Stimulated activated CD4-positive, alpha-beta T cell treated with anti-CD3 and anti-CD28 coated beads, Interleukin-4, amount 100 ng/mL, for 1 hour (primary cell): ENCODE results near the gene OR5V1.
"Not testable (repeated sequence)": the region's sequence is repeated elsewhere in the genome, so short reads cannot be mapped to it uniquely, and the experiment has no call there.

Experiments used
- DNase-seq: peaks from one replicate; pipeline ENCODE4 v3.0.0-alpha.2; 2020

Gene OR5V1

GRCh38 chr6:29368765-29369164 lies at the start of gene OR5V1:
TSS of gene OR5V1 (minus strand) at chr6:29368865. CDS start at chr6:29356195, 12,670 bp downstream.
- no peak for DNase-seq

- no peak for DNase-seq
Measured at GRCh38 chr6:29414588-29414987, 45.9 kb upstream of the OR5V1 start, which contains the start of gene OR12D1. TSS of gene OR12D1 (plus strand) at chr6:29414928.

DNA sequence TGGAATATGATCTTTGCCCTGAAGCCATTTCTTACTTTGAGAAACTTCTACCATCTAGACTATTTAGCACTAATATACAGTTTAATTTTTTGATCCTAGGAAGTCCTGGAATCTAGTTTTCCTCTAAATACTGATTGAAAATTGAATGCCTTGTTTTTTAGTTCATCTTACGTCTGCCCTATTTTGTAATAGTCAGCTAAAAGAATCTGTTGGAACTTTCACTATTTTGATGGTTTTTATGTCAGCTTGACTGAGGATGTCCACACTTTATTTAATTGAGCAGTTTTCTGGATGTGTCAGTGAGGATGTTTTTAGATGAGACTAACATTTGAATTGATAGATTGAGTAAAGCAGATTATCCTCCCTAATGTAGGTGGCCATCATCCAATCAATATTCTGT lies 35.1 kb upstream of the OR5V1 start:
- DNase-seq = no peak

- no peak for DNase-seq
Measured at GRCh38 chr6:29399525-29399924, 30.9 kb upstream of the OR5V1 start.

GRCh38 chr6:29395331-29395730 lies 26.7 kb upstream of the OR5V1 start, which contains the start of gene OR12D2:
TSS of gene OR12D2 (plus strand) at chr6:29395631. CDS start at chr6:29396700, 1,069 bp downstream.
- DNase-seq = no peak

DNA sequence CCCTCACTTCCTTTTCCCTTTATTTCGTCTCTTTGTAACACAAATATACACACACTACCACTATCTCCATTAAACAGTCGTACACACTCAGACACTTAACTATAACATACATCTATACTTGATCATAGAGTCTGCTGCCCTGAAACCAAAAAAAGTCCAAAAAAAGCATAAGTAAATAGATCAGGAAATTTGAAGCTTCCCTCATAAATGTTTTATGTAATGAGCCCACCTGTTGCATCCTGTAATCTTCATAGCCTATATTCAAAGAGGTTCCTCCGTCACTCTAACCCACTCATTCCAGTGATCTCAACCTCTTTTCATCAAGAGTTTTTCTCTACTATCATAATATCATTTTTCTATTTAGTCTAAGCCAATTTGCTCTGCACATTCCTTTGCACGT lies 19.9 kb upstream of the OR5V1 start:
- DNase-seq = no peak

DNA sequence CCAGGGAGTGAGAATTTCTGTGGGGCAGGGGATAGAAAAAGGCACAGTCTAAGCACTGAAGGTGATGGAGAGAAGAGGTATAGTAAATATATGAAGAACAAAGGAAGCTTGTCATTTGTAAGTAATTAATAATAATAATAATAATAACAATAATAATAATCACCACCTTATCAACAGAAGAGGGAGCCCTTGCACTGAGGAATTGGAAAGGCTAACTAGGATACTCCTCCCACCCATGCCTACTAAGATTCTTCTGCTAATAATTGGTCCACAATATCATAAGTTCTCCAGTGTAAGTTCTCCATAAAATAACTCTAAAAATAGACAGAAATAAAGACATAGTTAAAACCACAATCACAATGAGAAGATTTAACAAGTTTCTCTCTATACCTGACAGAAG lies 7.3 kb upstream of the OR5V1 start:
- DNase-seq = no peak

DNA sequence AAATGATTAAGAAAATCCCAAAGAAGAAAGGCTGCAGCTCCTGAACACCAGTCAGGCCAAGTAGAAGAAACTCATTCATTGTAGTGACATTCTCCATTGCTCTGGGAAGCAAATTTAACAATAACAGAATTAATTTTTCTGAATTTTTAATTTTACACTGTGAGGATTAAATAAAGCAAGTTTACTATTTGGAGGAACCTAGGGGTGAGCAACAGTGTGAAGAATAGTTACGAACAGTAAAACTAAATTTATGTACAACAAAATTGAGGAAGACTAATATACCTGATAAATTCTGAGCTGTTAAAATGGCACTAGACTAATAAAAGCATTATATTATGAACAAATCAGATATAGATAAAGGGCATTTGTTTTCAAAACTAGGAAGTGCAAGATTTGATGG lies 6.5 kb upstream of the OR5V1 start, which contains the start of gene OR12D3:
Gene OR12D3, minus strand, starts transcription at position 101 of the 400 bp plus-strand sequence. Its CDS starts 4 bp downstream, at position 97.
- DNase-seq = no peak

DNA sequence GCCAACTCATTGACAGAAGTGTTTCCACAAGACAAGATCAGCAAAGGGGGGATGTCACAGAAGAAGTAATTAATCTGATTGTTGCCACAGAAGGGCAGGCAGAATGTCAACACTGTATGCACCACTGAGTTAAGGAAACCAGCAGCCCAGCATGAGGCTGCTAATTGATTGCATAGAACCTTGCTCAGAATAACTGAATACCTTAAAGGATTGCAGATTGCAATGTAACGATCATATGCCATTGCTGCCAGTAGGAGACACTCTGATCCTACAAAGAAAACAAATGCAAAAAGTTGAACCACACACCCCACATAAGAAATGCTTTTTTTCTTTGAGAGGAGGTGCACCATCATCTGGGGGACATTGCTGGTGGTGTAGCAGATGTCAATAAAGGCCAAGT lies 13.1 kb downstream of the OR5V1 start:
- DNase-seq = no peak

DNA sequence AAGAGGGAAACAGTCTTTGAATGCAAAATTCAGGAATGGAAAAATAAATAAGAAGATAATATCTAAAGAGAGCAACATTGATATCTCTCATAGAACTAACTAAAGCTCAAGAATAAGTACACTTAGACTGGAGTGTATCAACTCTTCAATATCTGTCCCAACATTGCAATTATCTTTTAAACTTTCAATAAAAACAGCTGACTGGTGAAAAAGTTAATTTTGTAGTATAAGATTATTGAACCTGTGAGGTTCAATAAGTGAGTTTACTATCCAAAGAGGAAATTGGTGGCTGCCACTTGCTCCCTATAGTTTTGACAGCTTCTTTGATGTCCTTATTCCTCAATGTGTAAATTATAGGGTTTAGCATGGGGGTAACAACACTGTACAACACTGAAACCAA lies 13.7 kb downstream of the OR5V1 start:
- DNase-seq = no peak

DNA sequence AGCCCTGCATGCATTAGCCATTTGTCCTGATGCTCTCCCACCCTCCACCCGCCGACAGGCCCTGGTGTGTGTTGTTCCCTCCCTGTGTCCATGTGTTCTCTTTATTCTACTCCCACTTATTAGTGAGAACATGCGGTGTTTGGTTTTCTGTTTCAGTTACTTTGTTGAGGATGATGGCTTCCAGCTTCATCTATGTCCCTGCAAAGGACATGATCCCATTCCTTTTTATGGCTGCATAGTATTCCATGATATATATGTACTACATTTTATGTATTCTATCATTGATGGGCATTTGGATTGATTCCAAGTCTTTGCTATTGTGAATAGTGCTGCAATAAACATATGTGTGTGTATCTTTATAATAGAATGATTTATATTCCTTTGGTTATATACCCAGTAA lies 19.3 kb downstream of the OR5V1 start:
- DNase-seq = not testable (repeated sequence)

DNA sequence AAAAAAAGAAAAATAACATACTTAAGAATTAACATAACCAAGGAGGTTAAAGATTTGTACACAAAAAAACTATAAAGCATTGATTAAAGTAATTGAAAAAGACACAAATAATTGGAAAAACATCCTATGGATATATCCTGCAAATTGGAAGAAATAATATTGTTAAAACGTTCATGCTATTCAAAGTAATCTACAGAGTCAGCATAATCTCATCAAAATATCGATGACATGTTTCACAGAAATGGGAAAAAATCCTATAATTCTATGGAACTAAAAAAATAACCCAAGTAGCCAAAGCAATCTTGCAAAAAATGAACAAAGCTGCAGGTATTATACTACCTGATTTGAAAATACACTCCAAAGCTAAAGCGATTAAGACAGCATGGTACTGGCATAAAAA lies 23.3 kb downstream of the OR5V1 start:
- DNase-seq = no peak

GRCh38 chr6:29336269-29336668 lies 32.4 kb downstream of the OR5V1 start:
- no peak for DNase-seq

DNA sequence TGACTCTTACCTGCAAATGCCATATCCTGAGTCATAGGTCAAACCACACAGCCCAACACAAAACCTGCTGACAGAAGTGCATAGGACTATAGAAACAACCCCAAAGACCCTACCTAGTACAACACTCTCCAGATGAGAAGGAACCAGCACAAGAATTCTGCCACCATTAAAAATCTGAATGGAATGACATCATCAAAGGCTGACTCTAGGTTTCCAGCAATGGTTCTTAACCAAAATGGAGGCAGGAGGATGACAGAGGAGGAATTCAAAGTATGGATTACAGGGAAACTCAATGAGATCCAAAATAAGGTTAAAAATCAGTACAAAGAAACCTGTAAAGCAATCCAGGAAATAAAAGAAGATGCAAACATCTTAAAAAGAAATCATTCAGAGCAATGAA lies 36.0 kb downstream of the OR5V1 start:
- DNase-seq = no peak

GRCh38 chr6:29325777-29326176 lies 42.9 kb downstream of the OR5V1 start:
- no peak for DNase-seq

DNA sequence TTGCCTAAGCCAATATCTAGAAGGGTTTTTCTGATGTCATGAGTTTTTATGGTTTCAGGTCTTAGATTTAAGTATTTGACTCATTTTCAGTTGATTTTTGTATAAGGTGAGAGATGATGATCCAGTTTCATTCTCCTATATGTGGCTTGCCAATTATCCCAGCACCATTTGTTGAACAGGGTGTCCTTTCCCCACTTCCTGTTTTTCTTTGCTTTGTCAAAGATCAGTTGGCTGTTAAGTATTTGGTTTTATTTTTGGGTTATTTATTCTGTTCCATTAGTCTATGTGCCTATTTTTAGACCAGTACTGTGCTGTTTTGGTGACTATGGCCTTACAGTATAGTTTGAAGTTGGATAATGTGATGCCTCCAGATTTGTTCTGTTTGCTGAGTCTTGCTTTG lies 45.3 kb downstream of the OR5V1 start:
- DNase-seq = not testable (repeated sequence)

DNA sequence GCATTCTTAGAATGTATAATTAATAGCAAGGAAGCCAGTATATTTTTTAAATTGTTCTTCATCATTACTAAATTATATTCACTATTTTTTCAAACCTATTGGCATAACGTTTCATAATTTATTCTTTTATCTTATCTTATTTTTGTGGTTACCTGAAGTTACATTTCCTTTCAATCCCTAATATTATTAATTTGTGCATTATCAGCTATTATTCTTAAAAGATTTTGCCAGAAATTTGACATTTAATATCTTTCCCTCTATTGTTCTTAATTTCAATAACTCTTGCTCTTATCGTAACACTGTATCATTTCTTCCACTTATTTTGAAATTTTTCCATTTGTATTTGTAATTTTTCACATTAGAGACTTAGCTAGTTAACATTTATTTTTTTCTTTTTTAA lies 48.7 kb downstream of the OR5V1 start:
- DNase-seq = no peak
